Measurements from ENCODE around the gene JMJD8.
"Not testable (repeated sequence)": the region's sequence is repeated elsewhere in the genome, so short reads cannot be mapped to it uniquely, and the experiment has no call there.

The JMJD8 gene

DNA sequence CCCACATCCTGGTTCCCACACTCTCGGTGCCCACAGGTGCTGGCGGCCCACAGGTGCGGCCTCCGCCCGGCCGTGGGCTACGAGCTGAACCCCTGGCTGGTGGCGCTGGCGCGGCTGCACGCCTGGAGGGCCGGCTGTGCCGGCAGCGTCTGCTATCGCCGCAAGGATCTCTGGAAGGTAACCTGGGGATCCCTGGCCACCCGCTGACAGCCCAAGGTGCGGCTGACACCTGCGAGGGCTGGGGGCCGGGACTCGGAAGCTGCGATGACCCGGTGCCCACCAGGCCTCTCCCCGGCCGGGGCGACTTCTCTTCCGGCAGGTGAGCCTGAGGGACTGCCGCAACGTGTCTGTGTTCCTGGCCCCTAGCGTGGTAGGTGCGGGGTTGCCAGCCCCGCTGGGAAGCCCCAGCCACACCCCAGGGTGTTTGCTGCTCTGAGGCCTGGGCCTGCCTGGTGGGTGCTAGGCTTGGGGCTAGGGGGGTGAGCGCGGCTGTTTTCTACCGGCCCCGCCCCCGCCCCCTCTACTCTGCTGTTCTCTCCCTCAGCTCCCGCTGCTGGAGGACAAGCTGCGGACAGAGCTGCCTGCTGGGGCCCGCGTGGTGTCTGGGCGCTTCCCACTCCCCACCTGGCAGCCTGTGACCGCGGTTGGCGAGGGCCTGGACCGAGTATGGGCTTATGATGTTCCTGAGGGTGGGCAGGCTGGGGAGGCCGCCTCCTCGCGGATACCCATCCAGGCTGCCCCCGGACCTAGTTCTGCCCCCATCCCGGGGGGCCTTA, 37.8 kb upstream of the JMJD8 start:
- no peak for DNase-seq (ENCODE audit: low spot score)

DNA sequence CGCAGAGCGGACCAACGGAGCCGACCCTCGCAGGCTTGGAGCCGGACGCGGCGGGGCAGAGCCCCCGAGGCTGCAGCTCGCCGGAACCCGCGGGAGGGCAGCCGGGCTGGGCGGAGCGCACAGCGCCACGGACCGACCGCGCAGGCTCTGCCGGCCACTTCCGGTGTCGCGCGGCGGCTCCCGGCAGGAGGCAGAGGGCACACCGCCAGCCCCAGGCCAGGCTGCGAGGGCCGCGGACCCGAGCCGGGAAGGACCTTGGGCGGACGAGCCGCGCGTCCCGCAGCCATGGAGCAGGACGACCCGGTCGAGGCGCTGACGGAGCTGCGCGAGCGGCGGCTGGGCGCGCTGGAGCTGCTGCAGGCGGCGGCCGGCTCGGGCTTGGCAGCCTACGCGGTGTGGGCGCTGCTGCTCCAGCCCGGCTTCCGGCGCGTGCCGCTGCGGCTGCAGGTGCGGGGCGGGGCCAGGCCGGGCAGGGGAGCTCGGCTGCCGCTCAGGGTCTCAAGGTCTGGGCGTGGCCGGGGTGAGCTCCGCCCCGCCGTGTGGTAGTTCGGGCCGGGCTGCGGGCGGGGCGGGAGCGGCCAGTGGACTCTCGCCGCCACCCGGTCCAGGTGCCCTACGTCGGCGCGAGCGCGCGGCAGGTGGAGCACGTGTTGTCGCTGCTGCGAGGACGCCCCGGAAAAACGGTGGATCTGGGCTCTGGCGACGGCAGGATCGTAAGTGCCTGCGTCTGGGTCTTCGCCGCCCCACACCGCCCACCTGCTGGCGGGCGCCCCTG, 37.0 kb upstream of the JMJD8 start, which contains the start of gene ANTKMT:
Gene ANTKMT, plus strand, starts transcription at position 157 of the 775 bp plus-strand sequence. Its CDS starts 129 bp downstream, at position 286.
- DNase-seq (ENCODE audit: low spot score): peak; percentile 71

DNA sequence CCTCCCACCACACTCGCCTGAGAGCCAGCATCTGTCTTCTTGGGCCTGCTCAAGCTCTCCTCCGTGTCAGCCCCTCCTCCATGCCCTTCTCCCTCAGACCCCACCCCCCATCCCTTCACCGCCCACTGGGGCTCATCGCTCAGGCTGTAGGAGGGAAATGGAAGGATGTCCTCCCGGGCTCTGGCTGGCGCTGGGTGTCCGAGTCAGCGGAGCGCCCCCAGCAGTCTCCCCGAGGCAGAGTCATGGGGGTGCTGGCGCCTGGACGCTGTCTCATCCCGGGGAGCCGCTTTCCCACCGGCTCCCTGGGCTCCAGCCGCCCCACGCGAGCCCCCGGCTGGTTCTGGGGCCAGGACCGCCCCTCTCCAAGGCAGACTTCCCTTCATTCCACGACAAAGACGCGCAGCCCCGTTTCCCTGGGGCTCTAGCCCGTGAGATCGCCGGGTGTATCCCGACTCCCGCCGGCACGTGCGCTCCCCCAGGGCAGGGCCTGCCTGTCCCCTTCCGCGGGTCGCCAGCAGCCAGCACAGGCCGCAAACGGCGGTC, 36.4 kb upstream of the JMJD8 start:
- DNase-seq (ENCODE audit: low spot score): no peak

DNA sequence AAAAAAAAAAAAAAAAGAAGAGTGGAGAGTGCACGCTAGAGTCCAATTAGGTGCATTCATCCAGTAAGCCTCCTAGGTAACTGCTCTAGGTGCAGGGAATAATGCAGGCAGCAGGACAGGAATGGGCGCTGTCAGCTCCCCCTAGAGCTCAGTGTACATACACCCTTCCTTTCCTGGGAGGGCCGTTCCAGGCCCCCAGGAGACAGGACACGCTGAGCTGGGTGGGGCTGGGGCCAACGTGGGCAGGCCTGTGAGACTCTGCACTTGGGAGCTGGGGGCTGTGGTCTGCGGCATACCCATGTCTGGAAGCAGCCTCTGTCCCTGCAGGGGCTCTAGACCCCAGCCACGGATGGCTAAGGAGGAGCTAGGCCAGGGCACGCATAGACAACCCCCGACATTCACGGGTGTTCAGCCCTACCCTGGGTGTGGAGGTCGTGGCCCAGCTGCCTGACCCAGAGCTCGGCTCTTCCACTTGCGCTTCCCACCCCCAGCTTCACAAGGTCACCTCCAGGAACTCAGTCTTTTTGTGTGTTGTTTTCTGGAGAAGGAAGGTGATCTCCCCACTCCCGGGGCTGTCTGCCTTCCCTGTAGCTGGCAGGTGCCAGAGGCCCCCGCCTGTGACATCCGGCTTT, 35.8 kb upstream of the JMJD8 start:
- no peak for DNase-seq (ENCODE audit: low spot score)

DNA sequence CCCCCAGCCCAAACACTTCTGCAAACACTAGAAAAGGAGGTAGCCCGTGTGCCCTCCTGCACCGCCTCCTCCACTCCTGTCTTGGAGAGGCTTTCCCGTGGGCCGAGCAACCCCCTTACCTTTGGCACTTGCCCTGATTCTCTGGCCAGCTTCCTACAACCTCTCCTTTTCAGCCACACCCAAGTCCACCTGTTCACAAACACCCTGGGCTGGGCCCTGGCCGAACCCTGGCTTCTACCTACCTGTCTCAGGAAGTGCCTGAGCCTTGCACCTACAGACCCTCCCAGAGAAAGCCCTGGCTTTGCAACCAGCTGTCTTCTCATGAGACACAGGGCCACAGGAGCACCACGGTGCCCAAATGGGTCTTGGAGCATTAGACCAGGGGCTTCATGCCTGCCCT, 34.8 kb upstream of the JMJD8 start:
- no peak for DNase-seq (ENCODE audit: low spot score)

DNA sequence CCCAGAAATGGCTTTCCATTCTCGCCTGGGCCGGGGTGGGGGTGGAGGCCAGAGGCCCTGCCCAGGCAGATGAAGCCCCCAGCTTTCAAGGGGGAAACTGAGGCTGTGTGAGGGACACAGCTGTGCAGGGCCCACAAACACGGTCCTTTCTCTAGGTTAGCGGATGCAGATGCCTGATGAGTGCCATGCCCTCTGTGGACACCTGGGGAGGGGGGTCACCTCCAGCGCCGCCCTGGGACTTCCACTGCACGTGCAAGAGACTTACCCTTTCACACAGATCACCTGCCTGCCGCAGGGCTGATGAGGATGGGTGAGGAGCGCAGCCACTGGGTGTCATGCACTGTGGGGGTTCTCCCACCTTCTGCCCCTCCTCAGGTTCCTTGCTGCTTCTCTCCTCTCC, 34.3 kb upstream of the JMJD8 start:
- DNase-seq (ENCODE audit: low spot score): no peak

DNA sequence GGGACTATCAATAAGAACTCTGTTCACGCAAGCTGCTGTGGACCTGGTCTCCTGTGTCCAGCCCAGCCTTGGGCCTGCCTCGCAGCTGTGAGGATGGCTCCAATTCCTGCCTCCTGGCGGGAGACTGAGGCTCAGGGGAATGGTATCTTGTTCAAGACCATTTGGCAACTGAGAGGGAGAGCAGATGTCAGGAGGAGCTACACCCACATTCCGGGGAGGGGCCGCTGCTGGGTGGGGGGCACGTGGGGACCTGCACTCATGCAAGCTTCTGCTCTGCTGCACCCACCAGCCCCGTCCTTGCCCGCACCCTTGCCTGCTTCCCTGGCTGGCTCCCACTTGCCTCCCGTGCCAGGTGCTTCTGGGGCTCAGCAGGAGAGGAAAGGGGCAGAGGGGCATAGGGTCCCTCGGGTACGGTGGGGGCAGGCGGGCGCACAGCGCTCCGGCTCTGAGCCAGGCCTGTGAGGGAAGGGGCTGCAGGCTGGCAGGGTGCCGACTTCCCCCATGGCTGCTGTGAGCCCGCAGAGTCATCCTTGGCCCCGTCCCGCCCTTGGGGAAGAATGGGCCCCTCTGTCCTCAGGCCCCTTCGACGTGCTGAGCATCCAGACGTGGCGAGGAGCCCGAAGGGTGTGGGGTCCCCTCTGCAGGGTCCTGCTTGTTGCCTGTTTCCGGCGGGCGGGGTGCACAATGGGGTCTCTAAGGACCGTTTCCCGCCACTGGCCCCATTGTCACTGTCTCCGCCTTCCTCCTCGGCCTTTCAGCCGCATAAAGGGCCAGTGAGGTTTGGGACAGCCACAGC, 33.5 kb upstream of the JMJD8 start:
- no peak for DNase-seq (ENCODE audit: low spot score)

DNA sequence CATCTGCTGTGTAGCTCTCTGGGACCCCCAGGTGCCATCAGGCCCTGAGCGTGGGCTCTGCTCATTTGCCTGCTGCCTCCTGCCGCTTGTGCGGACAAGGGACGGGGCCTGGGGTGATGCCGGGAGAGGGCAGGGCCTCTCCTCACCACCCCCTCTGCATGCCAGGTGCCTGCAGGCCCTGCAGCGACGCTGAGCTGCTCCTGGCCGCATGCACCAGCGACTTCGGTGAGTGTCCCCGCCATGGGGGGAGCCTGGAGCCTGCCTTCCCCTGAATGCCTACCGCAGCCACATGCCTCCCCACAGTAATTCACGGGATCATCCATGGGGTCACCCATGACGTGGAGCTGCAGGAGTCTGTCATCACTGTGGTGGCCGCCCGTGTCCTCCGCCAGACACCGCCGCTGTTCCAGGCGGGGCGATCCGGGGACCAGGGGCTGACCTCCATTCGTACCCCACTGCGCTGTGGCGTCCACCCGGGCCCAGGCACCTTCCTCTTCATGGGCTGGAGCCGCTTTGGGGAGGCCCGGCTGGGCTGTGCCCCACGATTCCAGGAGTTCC, 32.7 kb upstream of the JMJD8 start:
- no peak for DNase-seq (ENCODE audit: low spot score)

DNA sequence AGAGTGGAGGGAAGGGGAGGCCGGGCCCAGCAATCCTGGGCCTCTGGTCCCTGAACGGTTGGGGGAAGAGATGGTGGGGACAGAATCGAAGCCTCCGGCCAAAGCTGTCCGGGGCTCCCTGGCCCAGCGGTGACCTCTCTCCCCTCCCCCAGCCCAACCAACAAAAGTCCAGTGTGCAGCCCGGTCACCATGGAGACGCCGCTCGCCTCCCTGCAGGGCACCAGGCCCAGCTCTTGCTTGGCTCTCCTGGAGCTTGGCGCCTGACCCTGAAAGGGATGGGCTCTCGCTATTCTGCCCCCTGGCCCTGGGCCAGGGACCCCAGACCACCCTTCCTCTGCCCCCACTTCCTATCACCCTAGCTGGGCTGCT, 32.0 kb upstream of the JMJD8 start:
- no peak for DNase-seq (ENCODE audit: low spot score)

DNA sequence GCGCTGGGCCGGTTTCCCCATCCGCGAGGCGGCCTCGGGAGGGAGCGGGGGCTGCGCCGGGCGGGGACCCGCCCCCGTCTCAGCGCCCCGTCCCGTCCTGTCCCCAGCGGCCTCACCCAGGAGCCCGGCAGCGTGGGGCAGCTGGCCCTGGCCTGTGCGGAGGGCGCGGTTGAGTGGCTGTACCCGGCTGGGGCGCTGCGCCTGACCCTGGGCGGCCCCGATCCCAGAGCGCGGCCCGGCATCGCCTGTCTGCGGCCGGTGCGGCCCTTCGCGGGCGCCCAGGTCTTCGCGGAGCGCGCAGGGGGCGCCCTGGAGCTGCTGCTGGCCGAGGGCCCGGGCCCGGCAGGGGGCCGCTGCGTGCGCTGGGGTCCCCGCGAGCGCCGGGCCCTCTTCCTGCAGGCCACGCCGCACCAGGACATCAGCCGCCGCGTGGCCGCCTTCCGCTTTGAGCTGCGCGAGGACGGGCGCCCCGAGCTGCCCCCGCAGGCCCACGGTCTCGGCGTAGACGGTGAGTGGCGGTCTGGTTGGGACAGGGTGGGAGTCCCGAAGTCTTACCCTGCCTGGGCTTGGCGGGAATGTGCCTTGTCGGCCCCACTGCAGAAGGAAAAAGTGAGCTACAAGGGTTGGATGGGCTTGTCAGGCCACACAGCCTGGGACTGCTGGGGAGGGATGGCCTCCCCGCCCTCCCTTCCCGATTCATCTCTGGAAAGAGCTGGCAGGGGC, 31.5 kb upstream of the JMJD8 start:
- DNase-seq (ENCODE audit: low spot score): no peak

DNA sequence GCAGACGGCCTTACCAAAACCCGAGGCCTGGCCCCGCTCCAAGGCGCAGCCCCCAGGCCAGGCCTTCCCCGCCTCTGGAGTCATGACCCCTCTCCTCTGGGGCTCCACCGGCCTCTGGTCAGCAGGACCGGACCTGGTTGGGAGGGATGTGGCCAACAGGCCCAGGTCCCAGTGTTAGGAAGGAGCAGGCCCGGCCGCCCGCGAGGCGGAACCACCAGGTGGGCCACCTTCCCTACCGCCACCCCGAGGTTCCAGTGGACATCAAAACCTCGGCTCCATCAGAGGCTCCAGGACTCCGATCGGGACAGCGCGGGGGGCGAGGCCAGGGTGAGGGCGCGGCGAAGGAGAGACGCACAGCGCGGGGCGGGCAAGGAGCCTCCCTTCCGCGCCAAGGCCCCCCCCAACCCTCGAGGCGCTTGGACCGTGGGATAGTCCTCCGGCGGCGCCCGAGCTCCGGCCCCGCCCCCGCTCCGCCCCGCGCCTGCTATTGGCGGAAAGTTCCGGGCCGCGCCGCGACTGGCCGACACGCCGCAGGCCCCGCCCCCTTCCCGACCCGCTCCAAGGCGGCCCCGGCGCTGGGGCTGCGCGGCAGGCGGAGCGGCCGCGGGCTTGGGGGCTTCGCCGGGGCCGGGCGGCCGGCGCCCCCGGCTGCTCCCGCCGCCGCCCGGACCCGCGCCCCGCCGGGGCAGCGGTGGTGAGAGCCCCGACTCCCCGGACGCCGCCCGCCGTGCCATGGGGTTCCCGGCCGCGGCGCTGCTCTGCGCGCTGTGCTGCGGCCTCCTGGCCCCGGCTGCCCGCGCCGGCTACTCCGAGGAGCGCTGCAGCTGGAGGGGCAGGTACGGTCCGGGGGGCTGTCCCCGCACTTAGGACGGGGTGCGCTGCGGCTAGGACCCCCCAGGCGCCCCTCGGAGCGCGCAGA, 30.7 kb upstream of the JMJD8 start, which contains the start of gene METRN:
Gene METRN, plus strand, starts transcription at position 561 of the 919 bp plus-strand sequence. Its CDS starts 172 bp downstream, at position 733.
- peak; percentile 70 for DNase-seq (ENCODE audit: low spot score)

DNA sequence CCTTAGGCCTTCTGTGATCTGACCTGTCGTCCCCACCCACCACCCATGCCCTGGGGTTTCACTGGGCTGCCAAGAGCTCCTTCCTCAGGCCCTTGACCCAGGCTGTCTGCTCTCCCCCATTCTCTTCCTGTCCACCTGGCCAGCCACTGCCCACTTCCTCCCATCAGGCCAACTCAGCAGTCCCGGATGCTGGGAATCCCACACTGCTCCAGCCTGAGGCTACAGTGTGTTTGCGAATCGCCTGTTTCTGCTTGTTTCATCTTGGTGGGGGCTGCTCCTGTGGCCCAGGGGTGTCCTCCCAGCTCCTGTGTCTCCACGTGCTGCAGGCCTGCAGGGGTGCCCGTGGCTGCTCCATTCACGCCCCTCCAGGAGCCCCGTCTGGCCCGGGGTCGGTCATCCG, 29.9 kb upstream of the JMJD8 start:
- no peak for DNase-seq (ENCODE audit: low spot score)

DNA sequence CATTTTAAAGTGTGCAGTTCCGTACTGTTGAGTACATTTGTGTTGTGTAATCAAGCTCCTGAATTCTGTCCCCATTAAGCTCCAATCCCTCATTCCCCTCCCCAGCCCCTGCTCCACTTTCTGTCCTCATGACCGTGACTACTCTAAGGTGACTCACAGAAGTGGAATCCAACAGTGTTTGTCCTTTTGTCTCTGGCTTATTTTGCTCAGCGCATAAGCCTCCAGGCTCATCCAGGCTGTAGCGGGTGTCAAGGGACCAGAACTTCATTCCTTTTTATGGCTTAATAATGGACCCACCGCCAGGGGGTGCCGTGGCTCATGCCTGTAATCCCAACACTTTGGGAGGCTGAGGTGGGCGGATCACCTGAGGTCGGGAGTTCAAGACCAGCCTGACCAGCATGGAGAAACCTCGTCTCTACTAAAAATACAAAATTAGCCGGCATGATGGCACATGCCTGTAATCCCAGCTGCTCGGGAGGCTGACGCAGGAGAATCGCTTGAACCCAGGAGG, 28.7 kb upstream of the JMJD8 start:
- DNase-seq (ENCODE audit: low spot score): not testable (repeated sequence)

DNA sequence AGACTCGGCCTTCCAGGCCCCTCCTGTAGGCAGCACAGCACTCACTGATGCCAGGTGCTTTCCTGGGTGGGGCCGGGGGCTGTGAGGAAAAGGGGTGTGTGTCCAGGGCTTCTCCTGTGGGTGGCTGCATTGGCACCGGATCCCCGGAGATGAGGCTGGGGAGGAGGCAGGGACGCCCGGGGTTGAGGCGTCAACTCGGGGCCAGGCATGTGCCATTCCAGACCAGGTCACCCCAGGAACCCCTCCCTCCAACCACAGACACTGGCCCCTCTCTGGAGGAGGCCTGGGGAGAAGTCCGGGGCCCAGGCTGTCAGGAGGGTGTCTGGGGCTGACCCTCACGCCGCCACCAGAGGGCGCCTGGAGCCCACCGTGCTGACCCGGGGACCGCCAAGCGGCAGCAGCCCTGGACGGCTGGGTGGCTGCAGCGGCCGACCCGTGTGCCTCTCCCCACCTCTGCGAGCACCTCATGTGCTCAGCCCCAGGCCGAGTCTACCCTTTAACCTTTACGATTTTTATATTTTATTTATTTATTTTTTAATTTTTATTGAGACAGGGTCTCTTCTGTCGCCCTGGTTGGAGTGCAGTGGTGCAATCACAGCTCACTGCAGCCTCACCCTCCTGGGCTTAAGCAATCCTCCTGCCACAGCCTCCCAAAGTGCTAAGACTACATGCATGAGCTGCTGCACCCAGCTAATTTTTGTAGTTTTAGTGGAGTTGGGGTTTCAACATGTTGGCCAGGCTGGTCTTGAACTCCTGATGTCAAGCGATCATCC, 27.6 kb upstream of the JMJD8 start:
- DNase-seq (ENCODE audit: low spot score): peak; percentile 71

DNA sequence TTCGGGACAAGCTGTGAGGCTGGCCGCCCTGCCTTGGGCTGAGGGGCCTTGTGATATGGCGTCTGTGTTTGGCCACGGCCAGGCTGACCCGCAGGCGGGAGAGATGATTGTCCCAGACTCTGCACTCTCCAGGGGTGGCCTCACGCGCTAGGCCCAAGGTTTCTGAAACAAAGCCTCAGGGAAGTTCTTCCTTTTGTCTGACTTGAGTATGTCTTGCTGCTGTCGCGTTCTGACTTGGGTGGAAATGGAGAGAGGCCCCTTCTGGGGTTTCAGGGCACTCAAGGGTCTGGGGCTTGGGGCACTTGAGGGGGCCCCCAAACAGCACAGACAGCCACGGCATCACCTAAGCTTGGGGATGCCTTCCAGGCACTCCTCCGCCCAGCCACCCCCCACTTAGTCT, 26.9 kb upstream of the JMJD8 start:
- no peak for DNase-seq (ENCODE audit: low spot score)

DNA sequence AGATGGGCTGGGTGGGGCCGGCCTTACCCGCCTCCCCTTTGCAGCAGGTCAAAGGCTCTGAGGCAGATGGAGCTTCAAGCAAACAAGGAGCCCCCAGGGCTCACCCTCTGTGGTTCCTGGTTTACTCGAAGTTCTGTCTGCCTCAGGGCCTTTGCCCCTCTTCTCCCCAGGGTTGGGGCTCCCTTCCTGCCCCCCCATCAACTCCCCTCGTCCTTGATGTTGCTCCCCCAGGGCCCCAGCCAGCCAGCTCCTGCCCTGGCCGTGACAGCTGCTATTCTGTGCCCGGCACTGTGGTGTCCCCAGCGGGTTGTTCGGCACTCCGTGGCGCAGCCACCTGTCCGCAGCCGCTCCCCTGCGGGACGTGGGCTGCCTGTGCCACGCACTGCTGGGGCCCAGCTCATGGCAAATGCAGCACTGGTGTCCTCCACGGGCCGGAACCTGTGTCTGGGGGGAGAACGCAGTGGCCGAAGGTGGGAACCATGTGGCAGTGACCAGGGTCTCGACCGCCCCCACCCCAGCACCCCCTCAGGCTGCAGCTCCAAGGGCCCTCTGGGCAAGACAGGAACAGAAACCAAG, 26.5 kb upstream of the JMJD8 start:
- DNase-seq (ENCODE audit: low spot score): no peak

DNA sequence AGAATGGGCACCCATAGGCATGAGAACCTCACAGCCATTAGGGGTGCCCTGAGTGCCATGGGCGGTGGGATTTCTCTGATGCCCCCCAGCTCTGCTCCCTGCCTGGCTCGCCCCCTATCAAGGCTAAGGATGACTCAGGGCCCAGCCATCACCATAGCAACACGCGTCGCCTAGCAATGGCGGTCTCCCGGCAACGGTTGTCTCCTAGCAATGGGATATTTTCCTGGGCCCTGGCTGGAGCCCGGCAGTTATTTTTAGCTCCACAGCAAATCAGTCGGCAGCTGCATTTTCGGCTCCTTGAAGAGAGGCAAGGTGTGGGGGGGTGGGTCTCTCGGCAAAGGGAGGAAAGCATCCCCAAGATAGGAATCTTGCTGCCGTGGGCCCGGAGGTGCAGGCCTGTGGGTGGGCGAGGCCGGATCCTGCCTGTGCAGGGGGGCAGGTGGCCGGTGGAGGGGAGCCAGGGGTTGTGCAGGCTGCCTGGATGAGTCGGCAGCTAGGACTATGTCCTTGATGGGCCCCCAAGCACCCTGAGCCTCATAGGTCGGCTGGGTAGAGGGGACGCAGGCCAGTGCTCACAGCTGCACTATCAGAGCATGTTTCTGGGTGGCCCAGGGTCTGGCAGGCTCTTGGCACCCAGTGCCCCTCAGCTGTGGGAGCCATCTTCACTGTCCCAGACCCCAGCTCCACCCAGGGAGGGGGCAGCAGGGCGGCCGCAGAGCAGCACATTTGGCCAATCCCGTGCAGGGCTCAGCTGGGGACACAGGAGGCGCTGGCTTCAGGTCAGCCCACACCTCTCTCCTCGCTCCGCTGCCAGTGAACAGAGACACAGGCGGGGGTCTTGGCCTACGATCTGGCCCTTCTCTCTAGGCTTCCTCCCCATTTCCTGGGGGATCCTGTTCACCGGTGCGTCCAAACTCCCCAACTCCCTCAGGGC, 25.7 kb upstream of the JMJD8 start:
- no peak for DNase-seq (ENCODE audit: low spot score)
